Panc1 (cell line): Measurements from ENCODE around the gene CREB3. TPM values are rescaled to one million over a fixed set of nuclear protein-coding genes. Genes with fewer than 3 reads are reported as not detected.
A peak's percentile ranks its signal among the peaks of the same experiment; 100 is the strongest.

ENCODE experiments used
- ATAC-seq: fragments of 200-7000 bp; cut with Tn5 transposase; 2 replicates; pipeline ENCODE4 v1.9.1; 2020; ENCODE audit warnings: mild to moderate bottlenecking, moderate library complexity
- BruUV-seq: library from RNA; stranded (reverse); fragments of 400-500 nt; replicated peaks from 2 replicates; lab custom pipeline; 2021; lab: Mats Ljungman, UMichigan
- CTCF ChIA-PET: fragments of 300-600 bp; sonication (Branson Sonifier 250); formaldehyde crosslinking; loops from one replicate; lab custom pipeline; 2022; ENCODE audit warnings: antibody characterized with exemption; lab: Charles Lee
- POLR2A ChIA-PET: fragments of 300-600 bp; sonication (Branson Sonifier 250); formaldehyde crosslinking; loops from one replicate; lab custom pipeline; 2022; ENCODE audit warnings: antibody characterized with exemption; lab: Charles Lee
- DNase-seq: peaks from one replicate; pipeline ENCODE4 v3.0.0-alpha.2; 2010; ENCODE audit warnings: low read depth, low spot score
- H3K27ac ChIP-seq: 2 replicates; pipeline ENCODE4 v1.5.1; 2011; ENCODE audit warnings: mild to moderate bottlenecking, low read length, inconsistent platforms
- H3K27me3 ChIP-seq: fragments of 200-500 bp; sonication (Bioruptor generic); 2 replicates; pipeline ENCODE4 v1.6.0; 2014; ENCODE audit warnings: low read length, inconsistent platforms; ENCODE audit not compliant: control insufficient read depth, insufficient read depth
- H3K36me3 ChIP-seq: fragments of 200-500 bp; sonication (Bioruptor generic); 2 replicates; pipeline ENCODE4 v1.5.1; 2014; ENCODE audit warnings: inconsistent platforms, mild to moderate bottlenecking, low read length, moderate library complexity; ENCODE audit not compliant: control insufficient read depth, insufficient read depth
- H3K4me1 ChIP-seq: 2 replicates; pipeline ENCODE4 v1.5.1; 2011; ENCODE audit warnings: inconsistent platforms, mild to moderate bottlenecking, low read length, moderate library complexity; ENCODE audit not compliant: control insufficient read depth, insufficient read depth
- H3K4me3 ChIP-seq, 2 experiments: 2 replicates each; pipeline ENCODE4 v1.5.1; 2011 to 2012; ENCODE audit warnings: low read depth in 2 of 2, low read length in 2 of 2, mild to moderate bottlenecking in 2 of 2, inconsistent platforms in 1 of 2, moderate library complexity in 1 of 2
- H3K9me3 ChIP-seq: fragments of 200-500 bp; sonication (Bioruptor generic); 2 replicates; pipeline ENCODE4 v1.5.1; 2014; ENCODE audit warnings: low read depth, mild to moderate bottlenecking, inconsistent platforms, low read length, moderate library complexity; ENCODE audit not compliant: control insufficient read depth, insufficient read depth
- CTCF ChIP-seq: fragments of 450-650 bp; IDR thresholded peaks from 2 replicates; pipeline ENCODE4 v1.5.1; 2017; ENCODE audit warnings: mild to moderate bottlenecking
- POLR2AphosphoS5 ChIP-seq: IDR thresholded peaks from 2 replicates; pipeline ENCODE4 v1.6.1; 2012; ENCODE audit warnings: mild to moderate bottlenecking, low read depth, low read length, moderate library complexity
- SIN3A ChIP-seq: IDR thresholded peaks from 2 replicates; pipeline ENCODE4 v1.6.1; 2012; ENCODE audit warnings: low read depth, mild to moderate bottlenecking, low read length, moderate library complexity, borderline replicate concordance; ENCODE audit not compliant: insufficient read depth
- TCF7L2 ChIP-seq: IDR thresholded peaks from 2 replicates; pipeline ENCODE4 v1.6.1; 2011; ENCODE audit warnings: mild to moderate bottlenecking, low read depth, low read length, inconsistent platforms
- in situ Hi-C: cut with HindIII; loops from 2 replicates; pipeline ENCODE4 v1.10.0; 2016; ENCODE audit warnings: low sequenced_read_pairs, low pct_unique_long_range_greater_than_20kb
- intact Hi-C: fragments of 100-400 bp; cut with micrococcal nuclease; formaldehyde crosslinking; loops from one replicate; pipeline ENCODE4 v1.10.0; 2022; ENCODE audit not compliant: unreplicated experiment
- total RNA-seq: library from RNA; stranded (reverse); gene quantifications from one replicate; pipeline ENCODE4 v1.2.1, GENCODE V29; 2021; ENCODE audit not compliant: unreplicated experiment
- TF ChIP-seq, protein P1 (sequence below), 2 experiments: IDR thresholded peaks; 2 replicates each; pipeline ENCODE4 v1.6.1; 2011 to 2012; ENCODE audit warnings: low read depth in 2 of 2, control low read depth in 1 of 2, low read length in 1 of 2, mild to moderate bottlenecking in 1 of 2, moderate library complexity in 1 of 2; ENCODE audit not compliant: insufficient read depth in 1 of 2

The CREB3 gene
- total RNA-seq, 1 experiment from 2014 or later: 67.0 TPM

DNA sequence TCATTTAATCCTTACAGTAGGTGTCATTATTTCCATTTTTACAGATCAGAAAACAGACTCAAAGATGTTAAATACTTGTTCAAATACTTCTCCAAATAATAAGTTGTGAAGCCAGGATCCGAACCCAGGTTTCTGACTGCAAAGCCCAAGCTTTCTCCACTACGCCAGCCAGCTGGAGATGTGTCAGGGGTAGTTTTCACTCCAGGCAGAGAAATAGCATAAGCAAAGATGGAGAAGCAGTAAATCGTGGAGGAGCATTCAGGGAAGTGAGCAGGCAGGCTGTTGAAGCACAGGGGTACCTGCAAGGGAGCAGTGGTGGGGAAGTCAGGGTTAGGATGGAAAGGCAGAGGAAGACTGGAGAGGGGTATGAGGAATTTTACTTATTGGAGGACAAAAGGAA is 3.4 kb upstream of the CREB3 start:
- DNase-seq (no peak), ATAC-seq (no peak)
- ChIA-PET CTCF (interaction anchor here (3.0 kb wide), 1 partner anchor 38 kb away, joined by 6 read pairs; no protein-coding TSS in a partner anchor), POLR2A (no interaction called here)
- Histone ChIP-seq H3K27ac (peak overlapping the region; percentile 9; the same call in 1 of the 2 replicates), H3K4me1 (peaks cover 38% of the 10 kb centered on the region), H3K36me3 (no peaks in the 10 kb centered on the region; the same call in 1 of the 2 replicates), H3K4me3 (no peak overlapping the region), H3K27me3 (no peaks in the 10 kb centered on the region), H3K9me3 (no peaks in the 10 kb centered on the region)
- intact Hi-C loops (loop anchor here (5.0 kb wide), 1 partner anchor 67 kb away; no protein-coding TSS in a partner anchor), in situ Hi-C loops (no loop called here)
- BruUV-seq: no TSS peak
- TF ChIP-seq POLR2AphosphoS5: no peak

- no peak for TF ChIP-seq SIN3A
- peak; percentile 79 for TF ChIP-seq CTCF
- no TSS peak for BruUV-seq
- Histone ChIP-seq H3K4me1 (peaks cover 38% of the 10 kb centered on the region), H3K36me3 (peaks cover 2% of the 10 kb centered on the region; the same call in 1 of the 2 replicates), H3K9me3 (no peaks in the 10 kb centered on the region), H3K4me3 (peak overlapping the region; percentile 0 to 99), H3K27ac (peak overlapping the region; percentile 9; the same call in 1 of the 2 replicates), H3K27me3 (no peaks in the 10 kb centered on the region)
- in situ Hi-C loops: no loop called here
- DNase-seq (no peak), ATAC-seq (no peak)
- ChIA-PET CTCF (interaction anchor here (2.5 to 3.0 kb wide), 2 partner anchors 33 to 39 kb away, joined by 6 to 13 read pairs; no protein-coding TSS in a partner anchor), POLR2A (interaction anchor here (1.0 kb wide), 1 partner anchor 72 kb away, joined by 3 read pairs; the partner anchor contains the start of genes CCDC107 and RMRP)
- intact Hi-C loops: loop anchor here (5.0 kb wide), 1 partner anchor 68 kb away; no protein-coding TSS in a partner anchor
Measured at GRCh38 chr9:35729700-35730485, 2.6 kb upstream of the CREB3 start.

- intact Hi-C loops: no loop called here
- no peaks in the 10 kb centered on the region for H3K9me3 ChIP-seq
- peaks cover 7% of the 10 kb centered on the region for H3K36me3 ChIP-seq
- DNase-seq: no peak
- ChIA-PET CTCF (interaction anchor here (2.5 to 3.0 kb wide), 2 partner anchors 34 to 40 kb away, joined by 6 to 13 read pairs; no protein-coding TSS in a partner anchor), POLR2A (interaction anchor here (1.0 kb wide), 1 partner anchor 72 kb away, joined by 3 read pairs; the partner anchor contains the start of genes CCDC107 and RMRP)
- peak overlapping the region; percentile 82 to 99 for H3K4me3 ChIP-seq
- H3K27me3 ChIP-seq: no peaks in the 10 kb centered on the region
- BruUV-seq: no TSS peak
- TF ChIP-seq POLR2AphosphoS5 (no peak), TCF7L2 (no peak), CTCF (no peak), SIN3A (no peak)
- TF ChIP-seq, protein P1, sequence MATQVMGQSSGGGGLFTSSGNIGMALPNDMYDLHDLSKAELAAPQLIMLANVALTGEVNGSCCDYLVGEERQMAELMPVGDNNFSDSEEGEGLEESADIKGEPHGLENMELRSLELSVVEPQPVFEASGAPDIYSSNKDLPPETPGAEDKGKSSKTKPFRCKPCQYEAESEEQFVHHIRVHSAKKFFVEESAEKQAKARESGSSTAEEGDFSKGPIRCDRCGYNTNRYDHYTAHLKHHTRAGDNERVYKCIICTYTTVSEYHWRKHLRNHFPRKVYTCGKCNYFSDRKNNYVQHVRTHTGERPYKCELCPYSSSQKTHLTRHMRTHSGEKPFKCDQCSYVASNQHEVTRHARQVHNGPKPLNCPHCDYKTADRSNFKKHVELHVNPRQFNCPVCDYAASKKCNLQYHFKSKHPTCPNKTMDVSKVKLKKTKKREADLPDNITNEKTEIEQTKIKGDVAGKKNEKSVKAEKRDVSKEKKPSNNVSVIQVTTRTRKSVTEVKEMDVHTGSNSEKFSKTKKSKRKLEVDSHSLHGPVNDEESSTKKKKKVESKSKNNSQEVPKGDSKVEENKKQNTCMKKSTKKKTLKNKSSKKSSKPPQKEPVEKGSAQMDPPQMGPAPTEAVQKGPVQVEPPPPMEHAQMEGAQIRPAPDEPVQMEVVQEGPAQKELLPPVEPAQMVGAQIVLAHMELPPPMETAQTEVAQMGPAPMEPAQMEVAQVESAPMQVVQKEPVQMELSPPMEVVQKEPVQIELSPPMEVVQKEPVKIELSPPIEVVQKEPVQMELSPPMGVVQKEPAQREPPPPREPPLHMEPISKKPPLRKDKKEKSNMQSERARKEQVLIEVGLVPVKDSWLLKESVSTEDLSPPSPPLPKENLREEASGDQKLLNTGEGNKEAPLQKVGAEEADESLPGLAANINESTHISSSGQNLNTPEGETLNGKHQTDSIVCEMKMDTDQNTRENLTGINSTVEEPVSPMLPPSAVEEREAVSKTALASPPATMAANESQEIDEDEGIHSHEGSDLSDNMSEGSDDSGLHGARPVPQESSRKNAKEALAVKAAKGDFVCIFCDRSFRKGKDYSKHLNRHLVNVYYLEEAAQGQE (IDR thresholded peaks at IDR 0.05; ENCODE audit: insufficient read depth in 1 of 2, low read depth in 2 of 2, low read length in 1 of 2): no peak
- ATAC-seq: no peak
- H3K4me1 ChIP-seq: peaks cover 38% of the 10 kb centered on the region
- peak overlapping the region; percentile 95 for H3K27ac ChIP-seq
- in situ Hi-C loops: no loop called here
Measured at GRCh38 chr9:35730486-35730854, 2.0 kb upstream of the CREB3 start.
